HepG2 (cell line): ENCODE results near the gene CASKIN2. TPM values are rescaled to one million over a fixed set of nuclear protein-coding genes. Genes with fewer than 3 reads are reported as not detected.

Source experiments
- ATAC-seq: fragments of 200-7000 bp; cut with Tn5 transposase; 3 replicates; pipeline ENCODE4 v1.9.1; 2020; ENCODE audit warnings: mild to moderate bottlenecking, moderate library complexity
- BruUV-seq: library from RNA; stranded (reverse); fragments of 400-500 nt; replicated peaks from 2 replicates; lab custom pipeline; 2021; lab: Mats Ljungman, UMichigan
- CTCF ChIA-PET: fragments of 300-600 bp; formaldehyde crosslinking; extraction: SDS; loops from one replicate; lab custom pipeline; 2021; ENCODE audit warnings: low total read pairs, inconsistent platforms, low intra/inter-chr PET ratio; lab: Yijun Ruan, JAX
- POLR2A ChIA-PET: fragments of 350-600 bp; sonication (Branson Sonifier 250); formaldehyde crosslinking; loops from one replicate; lab custom pipeline; 2020; ENCODE audit warnings: antibody characterized with exemption, inconsistent platforms; lab: Yijun Ruan, JAX
- DNase-seq: peaks from one replicate; pipeline ENCODE4 v3.0.0-alpha.2; 2015; ENCODE audit warnings: low spot score
- FAIRE-seq: peaks from 3 replicates; lab custom pipeline; 2011; peaks lifted over from hg19 to GRCh38; lab: Jason Lieb, UNC
- H2AFZ ChIP-seq: one replicate; pipeline ENCODE4 v1.6.1; 2011; ENCODE audit warnings: low read length, inconsistent platforms
- H3K27ac ChIP-seq: fragments of 300-600 bp; 3 replicates; pipeline ENCODE4 v1.8.0; 2011; ENCODE audit warnings: mixed run types, mild to moderate bottlenecking, mixed read lengths, low read length, inconsistent platforms; ENCODE audit not compliant: insufficient read depth; ENCODE audit errors: extremely low read length
- H3K27me3 ChIP-seq, 2 experiments: fragments of 200-600 bp in 1 of 2; 2 replicates in 1 of 2; 3 replicates in 1 of 2; pipeline versions ENCODE4 v1.6.0 to v1.8.0; 2011; ENCODE audit warnings: low read length in 2 of 2, mild to moderate bottlenecking in 2 of 2, moderate library complexity in 2 of 2, inconsistent platforms in 1 of 2; ENCODE audit not compliant: insufficient read depth in 2 of 2, control insufficient read depth in 1 of 2
- H3K36me3 ChIP-seq, 2 experiments: fragments of 200-600 bp in 1 of 2; replicated peaks in 1 of 2; 2 replicates in 1 of 2; 3 replicates in 1 of 2; pipeline versions ENCODE4 v1.5.1 to v1.8.0; 2011; ENCODE audit warnings: low read length in 2 of 2, inconsistent platforms in 1 of 2; ENCODE audit not compliant: insufficient read depth in 2 of 2, control insufficient read depth in 1 of 2
- H3K4me1 ChIP-seq: 2 replicates; pipeline ENCODE4 v1.5.1; 2012; ENCODE audit warnings: low read length, inconsistent platforms; ENCODE audit not compliant: insufficient read depth
- H3K4me2 ChIP-seq: 2 replicates; pipeline ENCODE4 v1.6.0; 2011; ENCODE audit warnings: low read depth, low read length, inconsistent platforms
- H3K4me3 ChIP-seq, 3 experiments: fragments of 200-600 bp in 1 of 3; sonication (generic), shearing (Covaris generic) in 1 of 3; replicated peaks in 1 of 3; 2 replicates each; pipeline ENCODE4 v1.5.1; 2011 to 2016; ENCODE audit warnings: low read length in 3 of 3, inconsistent platforms in 2 of 3, low read depth in 2 of 3, mild to moderate bottlenecking in 2 of 3, control low read depth in 1 of 3, mixed read lengths in 1 of 3; ENCODE audit not compliant: insufficient read depth in 1 of 3
- H3K79me2 ChIP-seq: one replicate; pipeline ENCODE4 v1.6.1; 2011; ENCODE audit warnings: low read length, inconsistent platforms; ENCODE audit not compliant: insufficient read depth
- H3K9ac ChIP-seq: 2 replicates; pipeline ENCODE4 v1.6.0; 2011; ENCODE audit warnings: mild to moderate bottlenecking, low read depth, low read length, inconsistent platforms; ENCODE audit not compliant: insufficient read depth
- H3K9me3 ChIP-seq: 2 replicates; pipeline ENCODE4 v1.5.1; 2012; ENCODE audit warnings: mild to moderate bottlenecking, low read length
- H4K20me1 ChIP-seq: 2 replicates; pipeline ENCODE4 v1.6.0; 2011; ENCODE audit warnings: inconsistent platforms, mild to moderate bottlenecking, low read length, moderate library complexity; ENCODE audit not compliant: insufficient read depth
- AGO1 ChIP-seq: fragments of 200-400 bp; formaldehyde crosslinking; IDR thresholded peaks from 2 replicates; pipeline ENCODE4 v1.6.1; 2017; ENCODE audit warnings: mild to moderate bottlenecking, low read depth, low read length, moderate library complexity; ENCODE audit not compliant: poor library complexity, severe bottlenecking
- CHD2 ChIP-seq: IDR thresholded peaks from 2 replicates; pipeline ENCODE4 v1.6.1; 2011; ENCODE audit warnings: low read depth, low read length, improper control_type of control experiment
- HNRNPLL ChIP-seq: fragments of 200-400 bp; formaldehyde crosslinking; IDR thresholded peaks from 2 replicates; pipeline ENCODE4 v1.6.1; 2017; ENCODE audit warnings: mild to moderate bottlenecking, low read depth, low read length; ENCODE audit not compliant: poor library complexity, severe bottlenecking
- MTF1 ChIP-seq: sonication (generic); formaldehyde crosslinking; IDR thresholded peaks from 2 replicates; pipeline ENCODE4 v1.5.0; 2020; ENCODE audit warnings: missing genetic modification reagents
- NR1H2 ChIP-seq: sonication (generic); formaldehyde crosslinking; IDR thresholded peaks from 2 replicates; pipeline ENCODE4 v1.8.1; 2022; ENCODE audit warnings: low read depth, missing genetic modification reagents, borderline replicate concordance
- PHF21A ChIP-seq: sonication (generic); formaldehyde crosslinking; IDR thresholded peaks from 2 replicates; pipeline ENCODE4 v1.5.0; 2020; ENCODE audit warnings: mild to moderate bottlenecking, missing genetic modification reagents
- POGZ ChIP-seq: sonication (generic); formaldehyde crosslinking; IDR thresholded peaks from 2 replicates; pipeline ENCODE4 v1.4.0; 2020; ENCODE audit warnings: mild to moderate bottlenecking, missing genetic modification reagents
- RBFOX2 ChIP-seq: fragments of 200-400 bp; formaldehyde crosslinking; IDR thresholded peaks from 2 replicates; pipeline ENCODE4 v1.6.1; 2017; ENCODE audit warnings: low read depth, mild to moderate bottlenecking, low read length
- RBM39 ChIP-seq: fragments of 200-400 bp; formaldehyde crosslinking; IDR thresholded peaks from one replicate; pipeline ENCODE4 v1.6.1; 2018; ENCODE audit warnings: antibody characterized with exemption, mild to moderate bottlenecking, low read depth, low read length; ENCODE audit not compliant: poor library complexity, severe bottlenecking
- SNAI1 ChIP-seq: sonication (generic); formaldehyde crosslinking; IDR thresholded peaks from 2 replicates; pipeline ENCODE4 v1.5.0; 2020; ENCODE audit warnings: mild to moderate bottlenecking, missing genetic modification reagents, borderline replicate concordance
- TAF1 ChIP-seq: sonication (generic); formaldehyde crosslinking; IDR thresholded peaks from 2 replicates; pipeline ENCODE4 v1.4.0; 2020; ENCODE audit warnings: missing genetic modification reagents
- ZNF17 ChIP-seq: sonication (generic); formaldehyde crosslinking; IDR thresholded peaks from 2 replicates; pipeline ENCODE4 v1.5.0; 2020; ENCODE audit warnings: mild to moderate bottlenecking, missing genetic modification reagents
- ZNF235 ChIP-seq: sonication (generic); formaldehyde crosslinking; IDR thresholded peaks from 2 replicates; pipeline ENCODE4 v1.8.1; 2023; ENCODE audit warnings: mild to moderate bottlenecking, missing genetic modification reagents, borderline replicate concordance
- ZNF552 ChIP-seq: sonication (generic); formaldehyde crosslinking; IDR thresholded peaks from 2 replicates; pipeline ENCODE4 v1.9.0; 2022; ENCODE audit warnings: missing genetic modification reagents, mild to moderate bottlenecking, borderline replicate concordance
- ZNF737 ChIP-seq: sonication (generic); formaldehyde crosslinking; IDR thresholded peaks from 2 replicates; pipeline ENCODE4 v1.5.0; 2020; ENCODE audit warnings: missing genetic modification reagents, mild to moderate bottlenecking, borderline replicate concordance
- ZSCAN12 ChIP-seq: sonication (generic); formaldehyde crosslinking; IDR thresholded peaks from 2 replicates; pipeline ENCODE4 v1.9.0; 2021; ENCODE audit warnings: mild to moderate bottlenecking, missing genetic modification reagents
- WGBS: methylation state at CpG from one replicate; pipeline ENCODE4 v1.1.6; 2017; ENCODE audit warnings: low lambda C conversion rate; 5-methylcytosine and 5-hydroxymethylcytosine counted together
- in situ Hi-C: cut with HindIII; loops from 2 replicates; pipeline ENCODE4 v1.10.0; 2017; ENCODE audit warnings: low pct_unique_long_range_greater_than_20kb; ENCODE audit not compliant: extremely low pct_ligation_motif_present
- intact Hi-C: fragments of 100-400 bp; cut with micrococcal nuclease; formaldehyde crosslinking; loops from one replicate; pipeline ENCODE4 v1.10.0; 2022; ENCODE audit not compliant: unreplicated experiment
- polyA plus RNA-seq, 8 experiments: library from polyadenylated mRNA; depleted of rRNA in 3 of 8; stranded (reverse) in 7 of 8; unstranded in 1 of 8; fragments of >200 nt; fragmentation: Illumina TruSeq in 4 of 8; extraction: Trizol in 4 of 8; gene quantifications; 2 replicates each; pipeline versions ENCODE4 v1.2.1 to v1.2.3, GENCODE V29; 2011 to 2016; ENCODE audit warnings: low read depth in 4 of 8, missing spikeins in 1 of 8, mixed read lengths in 1 of 8; ENCODE audit not compliant: insufficient read depth in 1 of 8
- total RNA-seq, 5 experiments: library from RNA; depleted of rRNA; stranded (reverse); fragments of >200 nt; fragmentation: Illumina TruSeq; extraction: Trizol; gene quantifications; 2 replicates each; pipeline ENCODE4 v1.2.3, GENCODE V29; 2016; ENCODE audit warnings: low read depth in 1 of 5
- TF ChIP-seq, protein P1 (sequence below): fragments of 450-650 bp; IDR thresholded peaks from 2 replicates; pipeline ENCODE4 v1.6.1; 2016
- TF ChIP-seq, protein P2 (sequence below): sonication (generic); IDR thresholded peaks from 2 replicates; pipeline ENCODE4 v1.6.1; 2016; ENCODE audit warnings: low read depth, borderline replicate concordance

The CASKIN2 gene
- total and polyA plus RNA-seq, 2 of the 13 experiments (the other 11 are each of a cell fraction or from before 2014, with no cell fraction given): 5.2 to 7.8 TPM

DNA sequence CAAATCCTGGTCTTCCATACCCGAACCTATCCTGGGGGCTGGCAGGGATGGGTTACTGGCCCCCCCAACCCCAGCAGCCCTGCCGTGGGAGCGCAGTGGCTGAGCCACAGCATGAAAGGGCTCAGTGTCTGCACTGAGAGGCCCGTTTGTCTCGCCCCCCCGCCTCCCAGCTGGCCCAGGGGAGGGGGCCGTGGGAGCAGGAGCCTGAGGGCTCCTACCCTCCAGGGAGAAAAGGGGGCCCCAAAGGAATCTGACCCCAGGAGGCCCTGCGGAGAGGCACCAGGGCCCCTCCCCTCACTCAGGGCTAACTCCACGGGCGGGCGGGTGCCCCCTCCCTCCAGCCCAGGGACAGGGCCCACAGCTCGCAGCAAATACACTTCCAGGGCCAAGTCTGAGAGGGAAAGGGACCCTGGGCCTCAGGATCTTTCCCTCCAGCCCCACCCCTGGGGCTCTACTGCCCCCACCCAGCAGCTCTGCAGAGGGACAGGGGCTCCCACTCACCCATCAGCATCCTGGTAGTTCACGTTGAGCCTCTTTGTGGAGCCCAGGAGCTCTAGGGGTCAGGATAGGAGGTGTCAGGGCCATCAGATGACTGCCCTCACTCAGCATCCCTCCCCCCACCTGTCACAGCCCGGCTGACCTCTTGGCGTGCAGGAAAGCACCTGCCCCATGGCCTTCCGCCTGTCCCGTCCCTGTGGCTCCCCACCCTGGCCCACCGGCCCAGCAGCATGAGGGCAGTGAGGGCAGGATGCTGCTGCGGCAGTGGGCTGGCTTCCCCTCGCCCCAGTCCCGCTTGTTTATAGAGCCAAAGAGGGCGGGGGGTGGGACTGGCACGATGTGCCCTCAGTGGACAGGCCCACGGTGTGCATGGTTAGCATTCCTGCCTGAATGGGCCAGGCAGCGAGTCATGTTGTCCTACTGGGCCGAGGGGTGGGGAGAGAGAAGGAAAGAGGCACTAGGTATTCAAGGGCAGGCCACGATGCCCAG lies 7.3 kb downstream of the CASKIN2 start:
- FAIRE-seq (no peak), DNase-seq (no peak), ATAC-seq (no peak)
- no peaks in the 10 kb centered on the region for H3K9me3 ChIP-seq
- 68% methylated on average over 18 of the region's 27 CpGs for WGBS
- peaks cover 5% of the 10 kb centered on the region; the same call in 1 of the 2 replicates for H4K20me1 ChIP-seq
- ChIA-PET CTCF (no interaction called here), POLR2A (interaction anchor here (1.4 to 1.6 kb wide), 2 partner anchors 17 to 272 kb away, joined by 4 to 6 read pairs; partner anchors contain the start of gene LLGL2)
- peak overlapping the region; percentile 35; the same call in 1 of the 2 replicates for H3K4me2 ChIP-seq
- peaks cover 62% of the 10 kb centered on the region for H3K4me1 ChIP-seq
- H3K9ac ChIP-seq: no peak overlapping the region
- peak overlapping the region; percentile 4 for H3K27ac ChIP-seq
- in situ Hi-C loops (loop anchor here (5.0 kb wide), 1 partner anchor 81 kb away; no protein-coding TSS in a partner anchor), intact Hi-C loops (no loop called here)
- BruUV-seq: no TSS peak
- H3K79me2 ChIP-seq: no peaks in the 10 kb centered on the region
- no peak overlapping the region for H2AFZ ChIP-seq
- H3K27me3 ChIP-seq: no peaks in the 10 kb centered on the region
- H3K36me3 ChIP-seq: peaks cover 4 to 21% of the 10 kb centered on the region in 2 experiments
- H3K4me3 ChIP-seq: no peak overlapping the region; a peak in 1 of 6 replicates
- peak; percentile 46 for TF ChIP-seq RBM39
- no peak for TF ChIP-seq PHF21A (CRISPR knock-in tag)
- TF ChIP-seq MTF1 (CRISPR knock-in tag): no peak
- TF ChIP-seq NR1H2 (CRISPR knock-in tag): no peak
- no peak for TF ChIP-seq ZNF17 (CRISPR knock-in tag)
- TF ChIP-seq POGZ: no peak
- no peak for TF ChIP-seq ZNF737
- no peak for TF ChIP-seq ZSCAN12 (CRISPR knock-in tag)
- peak; percentile 47 for TF ChIP-seq HNRNPLL
- no peak for TF ChIP-seq CHD2
- no peak for TF ChIP-seq ZNF235 (CRISPR knock-in tag)
- TF ChIP-seq, protein P1, sequence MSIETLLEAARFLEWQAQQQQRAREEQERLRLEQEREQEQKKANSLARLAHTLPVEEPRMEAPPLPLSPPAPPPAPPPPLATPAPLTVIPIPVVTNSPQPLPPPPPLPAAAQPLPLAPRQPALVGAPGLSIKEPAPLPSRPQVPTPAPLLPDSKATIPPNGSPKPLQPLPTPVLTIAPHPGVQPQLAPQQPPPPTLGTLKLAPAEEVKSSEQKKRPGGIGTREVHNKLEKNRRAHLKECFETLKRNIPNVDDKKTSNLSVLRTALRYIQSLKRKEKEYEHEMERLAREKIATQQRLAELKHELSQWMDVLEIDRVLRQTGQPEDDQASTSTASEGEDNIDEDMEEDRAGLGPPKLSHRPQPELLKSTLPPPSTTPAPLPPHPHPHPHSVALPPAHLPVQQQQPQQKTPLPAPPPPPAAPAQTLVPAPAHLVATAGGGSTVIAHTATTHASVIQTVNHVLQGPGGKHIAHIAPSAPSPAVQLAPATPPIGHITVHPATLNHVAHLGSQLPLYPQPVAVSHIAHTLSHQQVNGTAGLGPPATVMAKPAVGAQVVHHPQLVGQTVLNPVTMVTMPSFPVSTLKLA: no peak
- TF ChIP-seq SNAI1 (CRISPR knock-in tag): 0 out of 2 replicates have a peak, but pooled peaks have one; percentile 39
- TF ChIP-seq TAF1 (CRISPR knock-in tag): no peak
- 0 out of 2 replicates have a peak, but pooled peaks have one; percentile 48 for TF ChIP-seq RBFOX2
- TF ChIP-seq, protein P2, sequence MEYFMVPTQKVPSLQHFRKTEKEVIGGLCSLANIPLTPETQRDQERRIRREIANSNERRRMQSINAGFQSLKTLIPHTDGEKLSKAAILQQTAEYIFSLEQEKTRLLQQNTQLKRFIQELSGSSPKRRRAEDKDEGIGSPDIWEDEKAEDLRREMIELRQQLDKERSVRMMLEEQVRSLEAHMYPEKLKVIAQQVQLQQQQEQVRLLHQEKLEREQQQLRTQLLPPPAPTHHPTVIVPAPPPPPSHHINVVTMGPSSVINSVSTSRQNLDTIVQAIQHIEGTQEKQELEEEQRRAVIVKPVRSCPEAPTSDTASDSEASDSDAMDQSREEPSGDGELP: peak; percentile 65
- no peak for TF ChIP-seq ZNF552 (CRISPR knock-in tag)
- peak; percentile 44 for TF ChIP-seq AGO1
